NCI-H748 (cell line): ENCODE measurements around the gene HNF4A.
"Not testable (repeated sequence)": the region's sequence is repeated elsewhere in the genome, so short reads cannot be mapped to it uniquely, and the experiment has no call there.

Experiments
- DNase-seq: peaks from one replicate; lab custom pipeline; 2025; ENCODE audit not compliant: unreplicated experiment; lab: John Stamatoyannopoulos, UW

HNF4A gene

GRCh38 chr20:44467289-44467883 lies 111.9 kb downstream of the HNF4A start:
- DNase-seq: no peak

GRCh38 chr20:44468044-44468782 lies 112.7 kb downstream of the HNF4A start:
- DNase-seq: no peak

DNA sequence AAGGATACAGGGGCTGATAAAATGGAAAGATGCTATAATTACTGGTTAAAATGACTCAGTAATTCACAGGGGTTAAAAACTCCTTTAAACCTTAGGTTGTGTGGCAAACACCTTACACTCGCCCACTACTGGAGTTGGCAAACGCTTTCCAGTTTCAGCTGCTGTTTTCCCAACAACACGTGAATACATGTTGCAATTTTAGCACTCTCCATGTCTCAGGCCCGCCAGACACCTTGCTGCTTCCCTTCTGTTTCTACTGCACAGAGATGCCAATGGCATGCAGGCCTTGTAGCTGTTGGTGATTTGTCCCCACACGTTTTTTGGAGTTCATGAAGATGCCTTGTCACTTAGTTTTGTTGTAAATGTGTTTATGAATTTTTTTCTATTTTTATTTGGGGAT lies 114.8 kb downstream of the HNF4A start:
- DNase-seq: no peak

GRCh38 chr20:44471481-44471882 lies 116.0 kb downstream of the HNF4A start:
- no peak for DNase-seq

DNA sequence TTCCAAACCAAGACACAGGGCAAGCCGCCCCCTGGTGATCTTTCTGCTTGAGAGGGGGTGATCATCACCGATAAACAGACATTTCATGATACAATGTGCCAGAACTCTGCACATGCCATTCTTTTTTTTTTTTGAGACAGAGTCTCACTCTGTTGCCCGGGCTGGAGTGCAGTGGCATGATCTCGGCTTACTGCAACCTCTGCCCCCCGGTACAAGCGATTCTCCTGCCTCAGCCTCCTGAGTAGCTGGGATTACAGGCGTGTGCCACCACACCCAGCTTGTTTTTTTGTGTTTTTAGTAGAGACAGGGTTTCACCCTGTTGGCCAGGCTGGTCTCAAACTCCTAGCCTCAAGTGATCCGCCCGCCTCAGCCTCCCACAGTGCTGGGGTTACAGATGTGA lies 116.8 kb downstream of the HNF4A start:
- DNase-seq: not testable (repeated sequence)

DNA sequence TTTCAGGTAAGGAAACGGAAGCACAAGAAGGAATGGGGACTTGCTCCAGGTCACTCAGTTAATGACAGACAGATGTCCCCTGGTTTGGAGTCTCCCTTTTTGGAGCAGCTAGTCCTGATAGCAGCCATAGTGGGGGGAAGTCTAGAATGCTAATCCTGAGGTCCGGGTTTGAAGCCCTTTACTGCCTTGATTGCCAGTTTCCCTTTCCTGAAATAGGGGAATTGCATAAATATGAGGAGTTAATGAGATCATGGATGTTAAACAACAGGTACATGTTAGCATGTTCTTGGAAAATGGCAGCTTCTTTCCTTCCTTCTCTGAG lies 119.8 kb downstream of the HNF4A start:
- DNase-seq: peak; percentile 37

- peak; percentile 92 for DNase-seq
Observed at GRCh38 chr20:44475694-44476560, 120.4 kb downstream of the HNF4A start, which contains the start of gene TTPAL. Gene TTPAL (plus strand): TSS chr20:44475874. CDS start chr20:44480000, 4,126 bp downstream.

- no peak for DNase-seq
Observed at GRCh38 chr20:44477151-44477550, 121.7 kb downstream of the HNF4A start.

DNA sequence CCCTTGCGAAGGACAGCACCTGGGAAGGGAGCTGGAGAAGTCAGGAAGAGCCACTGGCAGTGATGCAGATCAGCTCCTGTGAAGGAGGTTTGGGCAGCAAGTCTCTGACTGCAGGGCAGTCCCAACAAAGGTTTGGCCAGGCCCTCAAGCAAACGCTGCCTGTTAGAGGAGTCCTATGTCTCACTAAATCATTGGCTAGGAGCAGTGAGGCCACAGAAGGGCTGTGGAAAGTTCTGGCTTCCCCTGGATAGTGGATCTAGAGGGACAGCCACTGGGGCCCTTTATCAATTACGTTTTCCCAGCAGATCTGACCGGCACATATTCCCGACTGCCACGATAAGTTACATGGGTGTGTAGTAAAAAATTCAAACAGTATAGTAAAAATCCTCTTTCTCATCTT lies 122.7 kb downstream of the HNF4A start:
- DNase-seq: no peak

DNA sequence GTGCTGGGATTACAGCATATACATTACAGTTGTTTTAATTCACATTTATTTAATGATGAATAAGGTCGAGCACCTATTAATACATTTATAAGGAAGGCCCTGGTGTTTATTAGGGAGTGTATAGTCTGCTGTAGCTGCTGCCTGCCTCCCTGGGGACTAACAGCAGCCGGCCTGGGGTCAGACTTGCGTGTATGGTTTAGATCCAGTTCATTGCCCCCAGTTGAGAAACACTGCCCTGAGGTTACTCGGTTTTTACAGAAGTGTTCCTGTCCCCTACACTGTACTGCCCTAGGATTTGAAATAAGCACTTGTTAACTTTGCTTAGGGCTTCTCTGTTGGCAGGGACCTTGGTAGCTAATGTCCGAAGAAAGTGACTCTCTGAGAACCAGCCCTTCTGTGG lies 124.1 kb downstream of the HNF4A start:
- DNase-seq: no peak

- DNase-seq: no peak
Observed at GRCh38 chr20:44480097-44480496, 124.6 kb downstream of the HNF4A start.

GRCh38 chr20:44481719-44482416 lies 126.4 kb downstream of the HNF4A start:
- DNase-seq: no peak

DNA sequence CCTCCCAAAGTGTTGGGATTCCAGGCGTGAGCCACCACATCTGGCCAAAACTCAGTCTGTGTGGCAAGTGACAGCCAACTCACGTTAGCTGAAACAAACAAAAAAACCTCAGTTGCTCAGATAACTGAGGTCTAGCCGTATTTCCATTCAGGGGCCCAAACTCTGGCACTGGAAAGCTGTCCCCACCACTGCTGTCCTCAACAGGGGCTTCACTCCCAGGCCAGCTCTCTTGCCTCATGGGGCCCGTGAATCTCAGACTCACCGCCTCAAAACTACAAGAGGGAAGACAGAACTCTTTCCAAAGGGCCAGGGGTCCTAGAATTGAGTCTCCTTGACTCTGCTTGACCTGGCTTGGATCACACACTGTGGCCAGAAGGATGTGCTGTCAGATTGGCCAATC lies 127.6 kb downstream of the HNF4A start:
- no peak for DNase-seq
